ENCODE measurements around the gene UGGT2. TPM values are rescaled to one million over a fixed set of nuclear protein-coding genes. Genes with fewer than 3 reads are reported as not detected.
"Not testable (repeated sequence)": the region's sequence is repeated elsewhere in the genome, so short reads cannot be mapped to it uniquely, and the experiment has no call there.

UGGT2 gene
- total RNA-seq, 1 donor from 2014 or later = 47.5 TPM

DNA sequence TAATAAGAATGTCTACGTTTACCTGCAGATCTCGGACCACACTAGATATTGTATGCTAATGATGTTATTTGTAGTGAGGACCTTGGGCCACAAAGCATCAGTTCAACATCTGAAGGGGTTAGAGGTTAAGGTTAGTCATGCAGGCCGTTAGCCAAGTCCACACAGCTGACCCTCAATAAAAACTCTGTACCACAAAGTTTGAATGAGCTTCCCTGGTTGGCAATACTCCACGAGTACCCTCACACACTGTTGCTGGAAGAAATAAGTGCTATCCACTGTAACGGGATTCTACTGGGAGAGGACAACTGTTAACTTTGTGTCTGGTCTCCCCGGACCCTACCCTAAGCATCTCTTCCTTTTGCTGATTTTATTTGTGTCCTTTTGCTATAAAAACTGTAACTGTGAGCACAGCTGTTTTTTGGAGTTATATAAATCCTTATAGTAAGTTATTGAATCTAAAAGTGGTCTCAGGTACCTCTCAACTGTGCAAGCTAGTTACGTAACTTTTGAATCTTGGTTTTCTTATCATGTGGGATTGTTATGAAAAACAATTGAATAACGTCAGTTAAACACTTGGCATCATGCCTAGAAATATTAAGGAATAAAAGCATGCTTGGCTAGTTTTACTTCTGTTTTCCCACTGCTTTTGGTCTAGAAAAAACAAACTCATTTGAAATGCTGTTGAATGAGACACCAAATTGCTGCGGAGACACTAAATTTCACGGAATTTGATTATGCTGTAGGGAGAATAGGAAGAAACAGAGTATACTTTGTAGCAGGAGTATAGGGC is 194.7 kb downstream of the UGGT2 start:
- Mint-ChIP-seq H3K4me3 (no peak overlapping the region), H3K9me3 (no peaks in the 10 kb centered on the region), H3K36me3 (peaks cover 19% of the 10 kb centered on the region), H3K27me3 (ENCODE audit: low read depth) (no peaks in the 10 kb centered on the region), H3K27ac (peak overlapping the region; percentile 4), H3K4me1 (peaks cover 6% of the 10 kb centered on the region)
- TF ChIP-seq, protein P1, sequence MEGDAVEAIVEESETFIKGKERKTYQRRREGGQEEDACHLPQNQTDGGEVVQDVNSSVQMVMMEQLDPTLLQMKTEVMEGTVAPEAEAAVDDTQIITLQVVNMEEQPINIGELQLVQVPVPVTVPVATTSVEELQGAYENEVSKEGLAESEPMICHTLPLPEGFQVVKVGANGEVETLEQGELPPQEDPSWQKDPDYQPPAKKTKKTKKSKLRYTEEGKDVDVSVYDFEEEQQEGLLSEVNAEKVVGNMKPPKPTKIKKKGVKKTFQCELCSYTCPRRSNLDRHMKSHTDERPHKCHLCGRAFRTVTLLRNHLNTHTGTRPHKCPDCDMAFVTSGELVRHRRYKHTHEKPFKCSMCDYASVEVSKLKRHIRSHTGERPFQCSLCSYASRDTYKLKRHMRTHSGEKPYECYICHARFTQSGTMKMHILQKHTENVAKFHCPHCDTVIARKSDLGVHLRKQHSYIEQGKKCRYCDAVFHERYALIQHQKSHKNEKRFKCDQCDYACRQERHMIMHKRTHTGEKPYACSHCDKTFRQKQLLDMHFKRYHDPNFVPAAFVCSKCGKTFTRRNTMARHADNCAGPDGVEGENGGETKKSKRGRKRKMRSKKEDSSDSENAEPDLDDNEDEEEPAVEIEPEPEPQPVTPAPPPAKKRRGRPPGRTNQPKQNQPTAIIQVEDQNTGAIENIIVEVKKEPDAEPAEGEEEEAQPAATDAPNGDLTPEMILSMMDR (IDR thresholded peaks at IDR 0.05; ENCODE audit: unreplicated experiment) = no peak
- DNase-seq (ENCODE audit: low spot score in 2 of 2, unreplicated experiment in 2 of 2) = no peak

DNA sequence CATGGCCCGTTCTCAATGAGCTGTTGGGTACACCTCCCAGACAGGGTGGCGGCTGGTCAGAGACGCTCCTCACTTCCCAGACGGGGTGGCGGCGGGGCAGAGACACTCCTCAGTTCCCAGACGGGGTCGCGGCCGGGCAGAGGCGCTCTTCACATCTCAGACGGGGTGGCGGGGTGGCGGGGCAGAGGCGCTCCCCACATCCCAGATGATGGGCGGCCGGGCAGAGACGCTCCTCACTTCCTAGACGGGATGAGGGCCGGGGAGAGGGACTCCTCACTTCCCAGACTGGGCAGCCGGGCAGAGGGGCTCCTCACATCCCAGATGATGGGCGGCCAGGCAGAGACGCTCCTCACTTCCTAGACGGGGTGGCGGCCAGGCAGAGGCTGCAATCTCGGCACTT is 207.5 kb downstream of the UGGT2 start:
- H3K27me3 Mint-ChIP-seq (ENCODE audit: low read depth); H3K4me3 Mint-ChIP-seq; DNase-seq (ENCODE audit: low spot score in 2 of 2, unreplicated experiment in 2 of 2); H3K27ac Mint-ChIP-seq; H3K4me1 Mint-ChIP-seq: not testable (repeated sequence)
- H3K36me3 Mint-ChIP-seq = peaks cover 56% of the 10 kb centered on the region
- peaks cover 55% of the 10 kb centered on the region for H3K9me3 Mint-ChIP-seq

DNA sequence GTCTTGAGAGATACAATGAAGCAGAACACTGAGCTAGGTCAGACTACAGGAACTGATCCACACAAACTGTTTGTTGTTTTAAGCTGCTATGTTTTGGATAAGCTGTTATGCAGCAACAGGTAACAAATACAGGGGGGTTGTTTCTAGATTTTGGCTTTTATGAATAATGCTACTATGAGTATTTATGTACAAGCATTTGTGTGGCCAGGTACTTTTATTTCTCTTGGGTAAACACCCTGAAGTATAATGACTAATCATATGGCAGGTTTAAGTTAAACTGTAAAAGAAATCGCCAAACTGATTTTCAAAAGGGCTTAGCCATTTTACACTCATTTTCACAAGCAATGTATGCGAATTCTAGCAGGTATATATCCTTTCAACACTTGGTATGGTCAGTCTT is 210.3 kb downstream of the UGGT2 start:
- no peaks in the 10 kb centered on the region for H3K27me3 Mint-ChIP-seq (ENCODE audit: low read depth)
- TF ChIP-seq, protein P1 (IDR thresholded peaks at IDR 0.05; ENCODE audit: unreplicated experiment) = no peak
- peaks cover 60% of the 10 kb centered on the region for H3K36me3 Mint-ChIP-seq
- no peak overlapping the region for H3K27ac Mint-ChIP-seq
- DNase-seq (ENCODE audit: low spot score in 2 of 2, unreplicated experiment in 2 of 2) = no peak
- peaks cover 64% of the 10 kb centered on the region for H3K9me3 Mint-ChIP-seq
- no peaks in the 10 kb centered on the region for H3K4me1 Mint-ChIP-seq
- no peak overlapping the region for H3K4me3 Mint-ChIP-seq

DNA sequence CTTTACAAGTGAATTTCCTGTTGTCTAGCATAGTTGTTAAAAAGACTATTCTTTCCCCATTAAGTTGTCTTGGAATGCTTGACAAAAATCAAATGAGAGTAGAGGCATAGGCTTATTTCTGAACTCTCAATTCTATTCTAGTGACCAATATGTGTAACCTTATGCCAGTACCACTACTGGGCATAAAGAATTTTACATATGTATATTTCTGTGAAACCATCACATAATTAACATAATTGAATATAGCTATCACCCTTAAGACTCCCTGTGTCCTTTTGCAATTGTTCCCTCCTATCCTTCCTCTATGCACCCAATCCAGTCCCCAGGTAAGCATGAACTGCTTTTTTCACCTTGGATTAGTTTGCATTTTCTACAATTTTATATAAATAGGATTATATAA is 211.3 kb downstream of the UGGT2 start:
- no peak for DNase-seq (ENCODE audit: low spot score in 2 of 2, unreplicated experiment in 2 of 2)
- H3K9me3 Mint-ChIP-seq = peaks cover 61% of the 10 kb centered on the region
- no peak overlapping the region for H3K4me3 Mint-ChIP-seq
- no peaks in the 10 kb centered on the region for H3K4me1 Mint-ChIP-seq
- TF ChIP-seq, protein P1 (IDR thresholded peaks at IDR 0.05; ENCODE audit: unreplicated experiment) = no peak
- no peak overlapping the region for H3K27ac Mint-ChIP-seq
- H3K36me3 Mint-ChIP-seq = peaks cover 62% of the 10 kb centered on the region
- H3K27me3 Mint-ChIP-seq (ENCODE audit: low read depth) = no peaks in the 10 kb centered on the region

DNA sequence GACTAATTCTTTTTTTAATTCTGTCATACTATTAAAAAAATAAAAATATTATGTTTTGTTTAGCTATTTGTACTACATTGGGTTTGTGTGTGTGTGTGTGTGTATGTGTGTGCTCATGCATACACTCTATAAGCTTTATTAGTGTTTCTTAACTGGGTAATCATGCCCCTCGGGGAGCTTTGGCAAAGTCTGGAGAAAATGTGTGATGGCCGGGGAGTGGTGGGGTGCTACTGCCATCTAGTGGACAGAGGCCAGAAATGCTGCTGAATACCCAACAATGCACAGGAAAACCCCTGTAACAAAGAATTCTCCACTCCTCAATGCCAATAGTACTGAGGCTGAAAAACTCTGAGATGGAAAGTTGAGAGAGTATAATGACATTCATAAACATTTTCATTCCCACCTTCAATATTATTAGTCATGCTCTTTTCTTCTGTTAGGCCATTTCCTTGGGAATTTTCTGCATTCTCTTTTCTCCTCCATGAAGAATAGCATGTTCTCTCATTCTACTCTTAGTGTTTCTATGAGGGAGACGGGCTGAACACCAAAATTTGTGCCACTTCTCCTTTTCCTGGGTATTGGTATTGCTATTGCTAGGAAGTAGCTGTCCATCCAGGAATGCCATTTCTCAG is 219.0 kb downstream of the UGGT2 start:
- Mint-ChIP-seq H3K4me3 (no peak overlapping the region), H3K27ac (no peak overlapping the region), H3K36me3 (peaks cover 32% of the 10 kb centered on the region), H3K27me3 (ENCODE audit: low read depth) (no peaks in the 10 kb centered on the region), H3K4me1 (peaks cover 3% of the 10 kb centered on the region), H3K9me3 (peaks cover 23% of the 10 kb centered on the region)
- TF ChIP-seq, protein P1 (IDR thresholded peaks at IDR 0.05; ENCODE audit: unreplicated experiment) = peak; percentile 92
- DNase-seq (ENCODE audit: low spot score in 2 of 2, unreplicated experiment in 2 of 2) = peak; percentile 38 to 76

DNA sequence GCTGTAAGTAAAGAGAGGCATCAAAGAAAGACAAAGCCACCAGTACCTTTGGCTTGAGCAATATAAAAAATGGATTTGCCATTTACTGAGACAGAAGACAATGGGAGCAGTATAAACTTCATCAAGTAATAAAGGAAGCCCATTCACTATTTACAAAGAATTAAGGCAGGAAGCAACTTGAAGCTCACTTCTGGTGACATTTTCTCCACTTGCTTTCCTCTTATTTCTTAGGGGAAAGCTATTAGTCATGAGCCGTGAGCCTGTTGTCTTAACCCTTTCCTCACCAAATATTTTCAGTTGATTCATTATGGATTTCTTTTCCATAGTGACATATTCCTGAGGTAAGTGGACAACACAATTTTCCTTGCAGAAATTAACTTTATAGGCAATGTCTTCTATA is 219.5 kb downstream of the UGGT2 start:
- no peak overlapping the region for H3K4me3 Mint-ChIP-seq
- DNase-seq (ENCODE audit: low spot score in 2 of 2, unreplicated experiment in 2 of 2) = no peak
- no peak overlapping the region for H3K27ac Mint-ChIP-seq
- no peaks in the 10 kb centered on the region for H3K27me3 Mint-ChIP-seq (ENCODE audit: low read depth)
- H3K36me3 Mint-ChIP-seq = peaks cover 32% of the 10 kb centered on the region
- H3K4me1 Mint-ChIP-seq = peaks cover 3% of the 10 kb centered on the region
- H3K9me3 Mint-ChIP-seq = peaks cover 20% of the 10 kb centered on the region
- TF ChIP-seq, protein P1 (IDR thresholded peaks at IDR 0.05; ENCODE audit: unreplicated experiment) = no peak

All from mesothelial cell of epicardium (in vitro differentiated cells).